Measurements from ENCODE around the gene ETNPPL. TPM values are rescaled to one million over a fixed set of nuclear protein-coding genes. Genes with fewer than 3 reads are reported as not detected.

ETNPPL gene
- total RNA-seq, result 1 to 10 TPM in 1 of 4 donors, under 1 TPM in 1, not detected in 2; 0.56 to 1.3 TPM

- Histone ChIP-seq H3K4me3 (replicated peaks in 1 of 3) (peak within 1 kb of the TSS; percentile 46 to 79 (median 47)), H3K4me1 (peaks cover 0 to 9% of the 10 kb centered on the region in 2 donors), H3K27me3 (no peaks in the 10 kb centered on the region), H3K36me3 (no peaks in the 10 kb centered on the region), H3K27ac (peak within 1 kb of the TSS in 1 of 3 donors; percentile 50), H3K9me3 (no peaks in the 10 kb centered on the region)
- WGBS, 2 donors, result 1 to 2% methylated on average over 32 to 36 of the region's 61 CpGs
- TF ChIP-seq POLR2A (IDR thresholded peaks at IDR 0.05), result no peak
- TF ChIP-seq, protein P1, sequence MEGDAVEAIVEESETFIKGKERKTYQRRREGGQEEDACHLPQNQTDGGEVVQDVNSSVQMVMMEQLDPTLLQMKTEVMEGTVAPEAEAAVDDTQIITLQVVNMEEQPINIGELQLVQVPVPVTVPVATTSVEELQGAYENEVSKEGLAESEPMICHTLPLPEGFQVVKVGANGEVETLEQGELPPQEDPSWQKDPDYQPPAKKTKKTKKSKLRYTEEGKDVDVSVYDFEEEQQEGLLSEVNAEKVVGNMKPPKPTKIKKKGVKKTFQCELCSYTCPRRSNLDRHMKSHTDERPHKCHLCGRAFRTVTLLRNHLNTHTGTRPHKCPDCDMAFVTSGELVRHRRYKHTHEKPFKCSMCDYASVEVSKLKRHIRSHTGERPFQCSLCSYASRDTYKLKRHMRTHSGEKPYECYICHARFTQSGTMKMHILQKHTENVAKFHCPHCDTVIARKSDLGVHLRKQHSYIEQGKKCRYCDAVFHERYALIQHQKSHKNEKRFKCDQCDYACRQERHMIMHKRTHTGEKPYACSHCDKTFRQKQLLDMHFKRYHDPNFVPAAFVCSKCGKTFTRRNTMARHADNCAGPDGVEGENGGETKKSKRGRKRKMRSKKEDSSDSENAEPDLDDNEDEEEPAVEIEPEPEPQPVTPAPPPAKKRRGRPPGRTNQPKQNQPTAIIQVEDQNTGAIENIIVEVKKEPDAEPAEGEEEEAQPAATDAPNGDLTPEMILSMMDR (IDR thresholded peaks at IDR 0.05), result peak in 1 of 6 experiments; percentile 16
- peak; percentile 19 to 37 for DNase-seq
- intact Hi-C loops (cut with DNase I), result no loop called here
Measured at GRCh38 chr4:108762559-108763225, at the start of gene ETNPPL. Gene ETNPPL (minus strand): TSS chr4:108763053. CDS start chr4:108762898, 155 bp downstream.

DNA sequence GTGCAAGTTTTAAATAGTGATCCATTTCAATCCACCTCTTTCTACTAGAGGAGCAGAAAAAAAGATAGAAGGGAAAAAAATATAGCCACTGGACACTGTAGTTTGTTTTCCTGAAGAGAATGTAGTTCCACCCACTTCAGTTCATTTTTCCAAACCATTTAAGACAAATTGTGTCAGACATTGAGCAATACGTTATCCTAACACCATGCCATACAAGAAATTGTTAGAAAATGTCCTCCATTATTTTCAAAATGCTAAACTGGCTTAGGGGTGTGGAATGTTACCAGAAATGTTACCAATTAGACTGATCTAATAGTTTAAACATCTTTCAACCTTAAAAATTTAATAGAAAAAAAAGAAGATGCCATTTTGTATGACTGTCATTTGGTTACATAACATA, 48.6 kb upstream of the ETNPPL start:
- Histone ChIP-seq H3K9me3 (no peaks in the 10 kb centered on the region), H3K4me3 (replicated peaks in 1 of 3) (no peak overlapping the region), H3K36me3 (no peaks in the 10 kb centered on the region), H3K27me3 (no peaks in the 10 kb centered on the region), H3K27ac (no peak overlapping the region), H3K4me1 (no peaks in the 10 kb centered on the region)
- DNase-seq, result no peak
- TF ChIP-seq, protein P1 (IDR thresholded peaks at IDR 0.05), result no peak
- no peak for TF ChIP-seq POLR2A (IDR thresholded peaks at IDR 0.05)
- WGBS, 2 donors, result 93 to 94% methylated on average over 1 of the region's 1 CpG
- intact Hi-C loops (cut with DNase I), result no loop called here

DNA sequence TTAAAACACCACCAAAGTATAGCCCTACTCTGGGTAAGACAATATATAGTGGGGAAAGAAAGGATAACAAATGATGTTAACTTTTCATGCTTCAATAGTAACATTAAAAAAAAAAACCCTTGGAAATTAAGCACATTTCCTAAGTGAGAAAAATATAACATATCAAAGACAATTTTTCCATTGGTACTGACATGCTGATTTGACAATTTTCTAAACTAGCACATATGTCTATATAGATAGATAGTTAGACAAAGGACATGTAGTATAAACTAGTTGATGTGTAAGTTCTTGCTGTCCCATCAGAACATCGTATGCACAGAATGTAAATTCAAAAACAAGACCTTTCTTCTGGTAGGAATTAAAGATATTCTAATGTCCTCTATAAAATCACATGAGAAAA, 47.2 kb upstream of the ETNPPL start:
- WGBS, 2 donors, result 88 to 97% methylated on average over 1 of the region's 1 CpG
- TF ChIP-seq POLR2A (IDR thresholded peaks at IDR 0.05), result no peak
- TF ChIP-seq, protein P1 (IDR thresholded peaks at IDR 0.05), result no peak
- Histone ChIP-seq H3K27ac (no peak overlapping the region), H3K27me3 (no peaks in the 10 kb centered on the region), H3K4me1 (no peaks in the 10 kb centered on the region), H3K9me3 (no peaks in the 10 kb centered on the region), H3K36me3 (no peaks in the 10 kb centered on the region), H3K4me3 (replicated peaks in 1 of 3) (no peak overlapping the region)
- intact Hi-C loops (cut with DNase I), result no loop called here
- no peak for DNase-seq

DNA sequence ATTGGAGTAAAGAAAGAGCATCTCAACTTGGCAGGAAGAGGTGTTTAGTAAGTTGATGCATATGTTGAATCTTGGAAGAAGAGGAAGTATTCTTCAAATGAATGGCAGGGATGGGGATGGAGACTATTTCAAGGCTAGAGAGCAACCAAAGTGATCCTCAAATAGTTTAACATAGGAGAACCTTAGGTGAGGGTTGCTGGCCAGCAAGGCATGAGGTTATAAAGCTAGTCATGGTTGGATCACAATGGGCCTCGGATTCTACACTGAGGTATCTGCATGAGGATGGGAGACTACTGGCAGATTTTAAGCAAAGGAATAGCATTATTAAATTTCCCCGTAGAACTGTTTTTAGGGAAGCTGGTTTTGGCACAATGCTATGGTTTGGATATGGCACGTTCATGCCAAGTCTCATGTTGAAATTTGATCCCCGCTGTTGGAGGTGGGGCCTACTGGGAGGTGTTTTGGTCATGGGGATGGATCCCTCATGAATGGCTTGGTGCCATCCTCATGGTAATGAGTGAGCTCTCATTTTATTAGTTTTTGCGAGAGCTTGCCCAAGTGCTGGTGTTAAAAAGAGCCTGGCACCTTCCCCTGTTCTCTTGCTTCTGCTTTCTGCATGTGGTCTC, 41.9 kb upstream of the ETNPPL start:
- TF ChIP-seq, protein P1 (IDR thresholded peaks at IDR 0.05), result no peak
- TF ChIP-seq POLR2A (IDR thresholded peaks at IDR 0.05), result no peak
- Histone ChIP-seq H3K36me3 (no peaks in the 10 kb centered on the region), H3K9me3 (no peaks in the 10 kb centered on the region), H3K4me1 (no peaks in the 10 kb centered on the region), H3K4me3 (replicated peaks in 1 of 3) (no peak overlapping the region), H3K27me3 (no peaks in the 10 kb centered on the region), H3K27ac (no peak overlapping the region)
- DNase-seq, result no peak
- WGBS, 2 donors, result 79 to 86% methylated on average over 5 of the region's 5 CpGs
- intact Hi-C loops (cut with DNase I), result no loop called here

DNA sequence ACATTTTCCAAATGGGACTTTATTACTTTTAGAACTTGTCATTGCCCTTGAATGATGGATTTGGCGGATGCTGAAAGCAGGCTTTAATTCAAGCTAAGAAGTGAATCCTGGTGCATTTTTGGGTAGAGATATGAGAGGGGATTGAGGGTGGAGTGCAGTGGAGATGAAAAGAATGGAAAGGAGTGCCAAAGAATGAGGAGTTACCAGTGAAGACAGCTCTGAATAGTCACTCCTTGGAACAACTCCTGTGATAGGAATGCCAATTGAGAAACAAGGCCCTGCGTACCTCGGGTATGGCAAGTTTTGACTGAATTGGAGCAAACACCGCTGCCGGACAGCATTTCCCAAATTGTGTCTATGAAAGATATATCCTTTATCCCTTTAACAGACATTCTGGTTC, 36.5 kb upstream of the ETNPPL start:
- Histone ChIP-seq H3K4me1 (peaks cover 7 to 13% of the 10 kb centered on the region in 2 donors), H3K4me3 (replicated peaks in 1 of 3) (no peak overlapping the region), H3K36me3 (no peaks in the 10 kb centered on the region), H3K9me3 (no peaks in the 10 kb centered on the region), H3K27ac (no peak overlapping the region), H3K27me3 (no peaks in the 10 kb centered on the region)
- WGBS, 2 donors, result 68 to 89% methylated on average over 5 of the region's 5 CpGs
- intact Hi-C loops (cut with DNase I), result no loop called here
- DNase-seq, result no peak
- TF ChIP-seq, protein P1 (IDR thresholded peaks at IDR 0.05), result no peak
- no peak for TF ChIP-seq POLR2A (IDR thresholded peaks at IDR 0.05)
